Ammon's horn (tissue), 1 donor: ENCODE measurements around the gene OVCA2.
"Not testable (repeated sequence)": the region's sequence is repeated elsewhere in the genome, so short reads cannot be mapped to it uniquely, and the experiment has no call there.

Experiments
- DNase-seq: peaks from one replicate; pipeline ENCODE4 v3.0.0-alpha.2; 2016; ENCODE audit warnings: low spot score

The OVCA2 gene

DNA sequence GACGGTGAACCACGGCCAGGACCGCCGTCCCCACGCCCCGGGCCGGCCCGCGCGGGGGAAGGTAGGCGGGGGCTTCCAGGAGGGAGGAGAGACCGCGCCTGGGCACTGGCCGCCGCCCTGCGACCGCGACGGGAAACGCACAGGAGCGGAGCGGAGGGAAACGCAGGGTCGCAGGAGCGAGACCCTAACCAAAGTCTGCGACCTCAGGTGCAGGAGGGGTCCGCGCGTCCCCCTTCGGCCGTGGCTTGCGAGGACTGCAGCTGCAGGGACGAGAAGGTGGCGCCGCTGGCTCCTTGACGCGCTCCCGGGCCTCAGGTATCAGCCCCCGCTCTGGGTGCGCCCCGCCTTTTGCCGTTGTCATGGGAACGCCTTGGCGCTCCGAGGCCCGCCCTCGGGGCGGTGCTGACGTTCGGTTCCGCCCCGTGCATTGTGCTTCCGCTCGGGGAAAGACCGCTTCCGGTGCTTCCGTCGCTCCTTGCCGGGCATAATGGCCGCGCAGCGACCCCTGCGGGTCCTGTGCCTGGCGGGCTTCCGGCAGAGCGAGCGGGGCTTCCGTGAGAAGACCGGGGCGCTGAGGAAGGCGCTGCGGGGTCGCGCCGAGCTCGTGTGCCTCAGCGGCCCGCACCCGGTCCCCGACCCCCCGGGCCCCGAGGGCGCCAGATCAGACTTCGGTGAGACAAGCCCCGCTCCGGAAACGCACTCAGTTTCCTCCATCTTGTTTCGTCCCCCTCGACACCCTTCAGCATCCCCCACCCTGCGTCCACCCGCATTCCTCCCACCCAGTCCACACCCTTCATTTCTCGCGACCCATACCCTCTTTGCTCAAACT lies at the start of gene OVCA2:
TSS of gene OVCA2 (plus strand) at position 462 of the 829 bp plus-strand sequence. CDS start at position 488, 26 bp downstream.
- peak; percentile 97 for DNase-seq

DNA sequence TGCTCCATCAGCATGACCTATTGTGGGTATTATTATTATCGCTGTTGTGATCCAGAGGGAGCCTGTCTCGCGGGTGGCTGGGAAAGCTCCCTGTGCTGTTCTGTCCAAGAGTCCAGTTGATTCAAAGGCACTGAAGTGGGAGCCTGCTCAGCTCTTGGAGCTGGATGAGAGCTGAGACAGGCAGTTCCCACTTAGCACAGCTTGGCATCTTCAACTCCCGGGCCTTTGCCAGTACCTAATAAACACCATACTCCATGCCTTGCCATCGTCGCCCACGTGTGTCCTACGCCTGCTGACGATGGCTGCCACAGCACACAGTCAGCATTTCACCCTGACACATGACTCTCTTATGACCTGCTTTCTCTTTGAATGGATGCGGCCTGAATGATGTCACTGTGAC lies 49.3 kb upstream of the OVCA2 start:
- DNase-seq = peak; percentile 81

DNA sequence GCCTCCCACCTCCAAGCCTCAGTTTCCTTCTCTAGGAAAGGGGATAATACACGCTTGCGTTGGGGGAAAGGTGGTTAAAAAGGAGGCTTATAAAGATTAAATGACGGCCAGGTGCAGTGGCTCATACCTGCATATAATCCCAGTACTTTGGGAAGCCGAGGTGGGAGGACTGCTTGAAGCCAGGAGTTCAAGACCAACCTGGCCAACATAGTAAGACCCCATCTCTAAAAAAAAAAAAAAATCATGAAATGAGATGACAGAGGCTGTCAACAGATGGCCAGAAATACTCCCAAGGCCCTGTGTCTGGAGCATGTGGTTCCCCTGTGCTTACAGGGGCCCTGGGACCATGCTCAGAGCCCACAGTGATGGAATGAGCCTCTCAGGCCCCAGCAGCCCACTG lies 47.1 kb upstream of the OVCA2 start:
- no peak for DNase-seq

DNA sequence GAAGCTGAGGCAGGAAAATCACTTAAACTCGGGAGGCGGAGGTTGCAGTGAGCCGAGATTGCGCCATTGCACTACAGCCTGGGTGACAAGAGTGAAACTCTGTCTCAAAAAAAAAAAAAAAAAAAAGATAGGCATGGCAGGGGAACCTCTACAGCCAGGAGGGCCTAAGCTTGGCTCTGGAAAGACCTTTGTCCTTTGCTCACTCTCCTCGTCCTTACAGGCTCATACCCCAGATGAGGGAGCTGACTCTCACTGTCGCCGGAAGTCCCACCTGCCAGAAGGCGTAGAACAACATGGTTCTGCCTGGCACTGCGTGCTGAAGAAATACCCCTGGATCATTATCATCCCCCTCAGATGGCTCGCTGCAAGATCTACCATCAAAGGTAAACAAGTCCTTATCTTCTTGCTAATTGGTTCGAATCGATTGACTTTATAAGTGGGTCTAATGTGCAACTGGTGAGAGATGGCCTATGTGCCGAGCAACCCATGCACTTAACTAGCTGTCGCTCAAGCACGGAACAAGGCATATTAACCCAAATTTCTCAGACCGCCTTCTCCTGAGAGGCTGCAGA lies 46.4 kb upstream of the OVCA2 start:
- DNase-seq = no peak

DNA sequence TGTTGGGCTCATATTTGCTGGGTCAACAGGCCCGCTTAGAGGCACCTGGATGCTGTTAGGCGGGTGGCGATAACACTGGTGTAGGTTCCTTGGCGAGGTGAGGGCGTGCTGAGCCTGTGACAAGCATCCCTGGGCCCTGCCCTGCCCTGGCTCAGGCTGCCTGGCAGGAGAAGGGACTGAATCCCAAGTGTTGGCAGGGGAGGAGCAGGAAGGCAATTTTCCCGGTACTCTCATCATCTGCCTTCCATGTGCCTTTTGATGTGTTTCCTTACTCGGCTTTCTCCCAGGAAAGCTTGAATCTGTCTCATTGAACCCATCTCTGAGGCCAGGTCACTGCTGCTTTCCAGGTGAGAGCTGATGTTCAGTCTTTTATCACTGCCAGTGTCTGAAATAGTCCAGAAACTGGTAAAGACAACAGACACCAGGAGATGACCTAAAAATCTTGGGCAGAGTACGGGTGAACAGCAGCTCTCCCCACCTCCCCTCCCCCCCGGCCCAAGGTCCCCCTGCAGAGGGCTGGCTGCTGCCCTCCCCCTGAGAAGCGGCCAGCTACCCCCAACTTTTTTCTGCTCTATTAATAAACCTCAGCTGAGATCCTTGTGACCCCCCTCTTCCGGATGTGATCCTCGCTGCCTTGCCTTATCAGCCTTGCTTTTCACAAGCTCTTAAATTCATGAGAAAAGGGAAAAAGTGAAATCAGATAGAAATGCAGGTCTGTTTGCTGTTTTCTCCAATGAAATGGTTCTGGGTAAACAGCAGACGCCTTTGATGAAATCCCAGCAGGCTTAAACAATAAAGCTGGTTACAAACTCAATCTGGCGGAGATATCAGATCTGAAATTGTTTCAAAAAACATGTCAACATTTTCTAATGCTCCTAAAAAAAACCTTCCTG lies 45.7 kb upstream of the OVCA2 start:
- no peak for DNase-seq

DNA sequence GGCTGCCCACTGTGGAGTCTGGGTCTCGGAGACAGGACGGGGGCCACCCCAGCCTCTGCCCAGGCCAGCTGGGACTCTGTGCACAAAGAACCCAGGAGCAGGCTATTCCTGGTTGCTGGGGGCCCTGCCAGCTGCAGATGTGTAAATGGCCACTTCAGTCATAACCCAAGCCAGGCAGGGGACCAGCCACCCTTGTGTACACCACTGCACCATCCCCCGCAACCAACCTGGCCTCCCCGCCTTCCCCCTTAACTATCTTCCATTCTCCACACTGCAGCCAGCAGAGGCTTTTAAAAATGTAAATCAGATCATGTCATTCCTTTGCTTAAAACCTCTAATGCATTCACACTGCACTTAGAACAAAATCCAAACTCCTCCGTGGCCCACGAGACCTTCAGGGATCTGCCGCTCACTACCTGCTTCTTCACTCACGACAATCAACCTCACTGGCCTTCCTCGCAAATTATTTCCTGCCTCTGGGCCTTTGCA lies 45.0 kb upstream of the OVCA2 start:
- DNase-seq = no peak

DNA sequence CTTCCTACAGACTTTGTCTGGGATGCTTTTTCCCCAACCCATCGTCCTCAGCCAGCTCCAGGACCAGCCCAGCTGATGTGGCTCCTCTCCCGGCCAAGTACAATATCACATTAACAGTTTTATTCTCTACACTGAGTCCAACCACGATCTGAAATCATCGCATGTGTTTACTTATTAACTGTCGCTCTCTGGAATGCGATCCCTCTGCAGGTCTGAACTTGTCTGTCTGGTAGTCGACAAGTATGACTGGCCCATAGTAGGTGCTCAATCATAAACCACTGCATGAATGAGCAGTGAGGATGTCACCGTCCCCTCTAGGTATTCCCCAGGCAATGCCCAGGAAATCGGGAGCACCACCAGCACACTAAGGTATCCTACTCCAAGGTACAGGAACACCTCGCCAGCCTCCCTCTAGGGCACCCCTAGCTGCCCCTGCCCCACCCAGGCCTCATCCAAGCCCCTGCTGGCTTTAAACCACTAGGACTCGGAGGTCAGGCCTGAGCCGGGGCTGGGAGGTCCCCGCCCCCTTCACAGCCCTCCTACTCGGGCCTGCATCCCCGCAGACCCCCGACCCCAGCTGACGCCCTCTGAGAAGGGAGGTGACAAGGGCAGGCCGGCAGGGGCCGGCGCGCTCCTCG lies 44.4 kb upstream of the OVCA2 start:
- no peak for DNase-seq

DNA sequence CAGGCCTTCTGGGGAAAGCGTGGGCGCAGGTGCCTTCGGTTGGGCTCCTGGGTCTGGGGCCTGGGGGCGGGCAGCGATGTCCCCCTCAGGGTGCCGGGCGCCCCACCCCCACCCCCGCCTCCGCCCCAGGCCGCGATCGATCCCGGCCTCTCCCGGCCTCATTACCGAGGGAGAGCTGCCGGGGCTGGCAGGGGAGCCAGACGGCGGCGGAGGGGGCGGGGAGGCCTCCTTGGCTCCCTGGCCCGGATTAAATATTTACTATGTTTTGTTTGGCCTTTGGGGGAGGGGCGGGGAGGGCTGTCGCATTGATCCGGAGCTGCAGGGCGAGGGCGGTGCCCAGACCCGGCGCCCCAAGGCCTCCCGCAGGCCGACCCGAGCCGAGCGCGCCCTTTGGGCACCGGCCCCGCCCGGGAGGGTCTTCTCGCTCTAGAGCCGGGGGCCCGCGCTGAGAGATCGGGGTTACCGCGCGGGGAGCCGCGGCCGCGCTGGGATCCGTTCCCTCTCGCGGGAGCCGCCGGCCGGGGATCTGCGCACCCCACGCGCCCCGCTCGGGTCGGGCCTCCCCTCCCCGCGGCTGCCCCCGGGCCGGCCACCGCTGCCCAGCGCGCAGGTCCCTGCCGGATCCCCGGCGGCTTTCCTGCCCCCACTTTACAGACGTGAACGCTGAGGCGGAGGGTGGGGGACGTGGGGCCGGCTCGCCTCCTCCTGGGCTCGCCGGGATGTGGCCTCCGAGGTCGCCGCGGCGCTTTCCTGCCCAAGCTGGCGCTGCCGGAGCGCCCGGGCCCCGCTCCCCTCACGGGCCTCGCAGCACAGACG lies 43.7 kb upstream of the OVCA2 start:
- DNase-seq = no peak

DNA sequence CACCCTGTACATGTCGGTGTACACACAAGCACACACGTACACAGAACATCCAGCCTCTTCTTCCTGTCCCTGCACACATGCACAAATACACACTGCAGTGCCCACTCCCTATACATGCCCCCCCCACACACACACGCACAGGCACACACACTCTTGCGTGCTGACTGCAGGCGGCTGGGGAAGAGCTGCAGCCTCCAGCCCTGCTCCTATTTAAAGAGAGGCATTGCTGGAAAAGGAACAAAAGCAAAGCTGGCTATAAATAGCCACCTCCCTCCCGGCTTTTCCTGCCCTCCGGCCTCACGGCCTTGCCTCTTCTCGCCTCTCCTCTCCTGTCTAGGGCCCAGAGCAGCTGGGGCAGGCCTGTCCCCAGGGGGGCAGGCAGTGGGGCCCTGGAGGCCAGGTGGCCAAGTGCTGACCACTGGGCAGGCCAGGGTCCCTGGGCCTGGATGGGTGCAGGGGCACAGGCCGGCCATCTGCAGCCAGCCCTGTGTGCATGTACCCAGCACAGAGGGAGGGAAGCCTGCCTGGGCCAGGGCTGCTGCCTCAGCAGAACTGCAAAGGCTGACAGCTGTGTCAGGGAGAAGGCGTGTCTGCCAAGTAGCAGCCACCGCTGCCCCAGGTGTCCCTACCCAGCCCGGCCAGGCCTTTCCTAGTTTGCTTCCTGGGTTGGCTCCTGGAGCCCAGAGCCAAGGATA lies 42.1 kb upstream of the OVCA2 start:
- DNase-seq = peak; percentile 71

DNA sequence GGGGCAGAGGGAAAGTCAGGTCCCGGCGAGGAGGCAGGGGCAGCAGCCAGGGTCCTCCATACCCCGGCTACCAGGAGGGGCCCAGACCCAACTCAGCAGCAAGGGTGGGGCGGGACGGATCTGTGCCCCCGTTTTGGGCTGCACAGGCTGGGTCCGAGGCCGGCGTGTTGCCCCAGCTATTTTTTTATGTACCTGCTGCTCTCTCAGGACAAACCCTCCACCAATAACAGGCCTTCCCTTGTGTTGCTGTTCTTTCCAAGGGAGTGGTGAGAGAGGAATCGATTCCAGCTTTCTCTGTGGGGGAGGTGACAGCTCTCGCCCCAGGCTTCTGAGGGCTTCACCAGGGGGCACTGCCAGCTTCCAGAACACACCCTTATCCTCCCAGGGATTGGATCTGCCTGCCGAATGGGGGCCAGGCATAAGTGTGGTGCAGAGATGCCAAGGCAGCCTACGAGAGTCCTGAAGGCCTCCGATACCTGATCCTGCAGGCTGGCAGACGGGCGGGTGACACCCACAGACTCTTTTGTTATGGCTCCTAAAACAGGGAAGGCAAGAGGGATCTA lies 39.0 kb upstream of the OVCA2 start:
- DNase-seq = no peak

DNA sequence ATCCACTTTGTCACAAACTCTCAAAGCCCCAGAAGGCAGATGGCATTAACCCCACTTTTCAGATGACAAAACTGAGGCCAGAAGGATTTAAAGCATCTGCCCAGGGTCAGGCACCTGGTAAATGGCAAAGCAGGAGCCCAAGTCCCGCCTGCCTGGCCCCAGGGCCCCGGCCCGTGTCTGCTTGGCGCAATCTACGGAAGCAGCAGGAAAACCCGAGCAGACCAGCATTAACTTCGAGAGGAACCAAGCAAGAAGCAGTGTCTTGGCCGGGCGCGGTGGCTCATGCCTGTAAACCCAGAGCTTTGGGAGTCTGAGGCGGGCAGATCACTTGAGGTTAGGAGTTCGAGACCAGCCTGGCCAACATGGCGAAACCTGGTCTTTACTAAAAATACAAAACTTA lies 38.3 kb upstream of the OVCA2 start:
- no peak for DNase-seq

DNA sequence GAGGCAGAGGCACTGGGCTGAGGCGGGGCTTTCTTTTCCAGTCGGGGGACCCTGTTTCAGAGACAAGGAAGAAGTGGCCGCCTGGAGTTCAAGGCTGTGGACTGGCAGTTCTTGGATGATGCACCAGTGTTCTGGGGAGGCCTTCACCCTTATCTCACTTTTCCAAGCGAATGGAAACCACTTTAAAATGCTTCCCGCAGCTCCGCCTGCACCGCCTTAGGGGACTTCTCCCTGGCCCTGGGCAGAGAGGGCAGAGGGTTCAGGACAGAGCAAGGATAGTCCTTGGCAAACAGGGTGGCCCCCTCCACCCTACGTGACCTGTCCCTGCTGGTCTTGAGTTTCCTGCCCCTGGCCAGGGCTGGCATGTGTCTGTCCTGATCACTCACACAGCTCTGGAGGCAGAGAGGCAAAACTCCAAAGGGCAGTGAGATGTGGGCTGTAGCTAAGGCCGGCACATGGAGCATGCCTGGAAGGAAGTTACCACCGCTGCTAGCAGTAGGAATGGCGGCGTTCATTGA lies 37.3 kb upstream of the OVCA2 start:
- no peak for DNase-seq

DNA sequence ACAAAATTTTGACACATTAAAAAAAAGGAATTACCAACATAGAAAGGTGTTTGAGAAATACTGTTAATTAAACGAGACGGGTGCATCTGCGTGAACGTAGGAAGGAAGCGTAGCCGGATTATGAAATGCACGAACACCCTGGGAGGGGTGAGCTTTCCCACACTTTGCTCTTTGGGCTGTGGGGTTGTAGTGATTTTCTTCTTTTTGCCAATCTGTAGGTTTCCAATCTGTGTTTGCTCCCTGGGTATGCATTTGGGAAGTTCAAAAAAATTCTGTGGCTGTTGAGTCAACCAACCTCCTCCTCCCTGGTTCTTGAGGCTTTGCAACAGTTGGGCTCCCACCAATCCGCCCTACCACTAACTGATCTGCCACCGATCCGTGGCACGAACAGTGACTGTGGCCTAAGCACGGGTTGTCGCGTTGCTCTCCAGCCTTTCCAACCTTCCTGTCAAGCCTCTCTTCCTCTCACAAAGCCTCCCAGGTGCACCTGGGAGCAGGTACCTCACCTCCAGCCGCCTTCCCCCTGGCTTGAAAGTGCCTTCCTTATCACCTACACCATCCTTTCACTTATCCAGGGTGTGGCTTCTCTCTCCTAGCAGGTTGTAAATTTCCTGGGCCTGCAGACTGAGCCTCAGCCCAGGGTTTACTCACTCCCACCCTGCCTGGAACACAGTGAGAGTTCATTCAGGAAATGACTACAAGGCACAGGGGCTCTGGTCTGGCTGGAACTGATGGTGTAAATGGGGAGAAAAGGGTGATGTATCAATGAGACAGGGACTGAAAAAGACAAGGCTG lies 33.3 kb upstream of the OVCA2 start:
- DNase-seq = no peak

DNA sequence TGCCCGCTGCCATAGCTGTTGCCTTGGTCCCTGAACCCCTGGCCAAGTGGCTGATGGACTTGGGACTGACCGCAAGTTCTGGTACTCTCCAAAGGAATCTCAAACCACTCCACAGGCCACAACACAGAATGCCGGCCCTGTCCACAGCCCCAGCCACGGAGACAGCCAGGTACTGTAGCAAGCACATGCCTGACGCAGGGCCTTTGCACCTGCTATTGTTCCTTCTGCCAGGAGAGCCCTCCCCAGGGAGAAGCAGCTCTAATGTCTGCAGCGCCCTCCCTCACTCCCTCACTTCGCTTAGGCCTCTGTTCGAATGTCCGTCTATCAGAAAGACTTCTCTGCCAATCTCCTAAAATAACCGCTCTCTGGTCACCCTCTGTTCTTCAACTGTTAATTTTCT lies 32.1 kb upstream of the OVCA2 start:
- no peak for DNase-seq

DNA sequence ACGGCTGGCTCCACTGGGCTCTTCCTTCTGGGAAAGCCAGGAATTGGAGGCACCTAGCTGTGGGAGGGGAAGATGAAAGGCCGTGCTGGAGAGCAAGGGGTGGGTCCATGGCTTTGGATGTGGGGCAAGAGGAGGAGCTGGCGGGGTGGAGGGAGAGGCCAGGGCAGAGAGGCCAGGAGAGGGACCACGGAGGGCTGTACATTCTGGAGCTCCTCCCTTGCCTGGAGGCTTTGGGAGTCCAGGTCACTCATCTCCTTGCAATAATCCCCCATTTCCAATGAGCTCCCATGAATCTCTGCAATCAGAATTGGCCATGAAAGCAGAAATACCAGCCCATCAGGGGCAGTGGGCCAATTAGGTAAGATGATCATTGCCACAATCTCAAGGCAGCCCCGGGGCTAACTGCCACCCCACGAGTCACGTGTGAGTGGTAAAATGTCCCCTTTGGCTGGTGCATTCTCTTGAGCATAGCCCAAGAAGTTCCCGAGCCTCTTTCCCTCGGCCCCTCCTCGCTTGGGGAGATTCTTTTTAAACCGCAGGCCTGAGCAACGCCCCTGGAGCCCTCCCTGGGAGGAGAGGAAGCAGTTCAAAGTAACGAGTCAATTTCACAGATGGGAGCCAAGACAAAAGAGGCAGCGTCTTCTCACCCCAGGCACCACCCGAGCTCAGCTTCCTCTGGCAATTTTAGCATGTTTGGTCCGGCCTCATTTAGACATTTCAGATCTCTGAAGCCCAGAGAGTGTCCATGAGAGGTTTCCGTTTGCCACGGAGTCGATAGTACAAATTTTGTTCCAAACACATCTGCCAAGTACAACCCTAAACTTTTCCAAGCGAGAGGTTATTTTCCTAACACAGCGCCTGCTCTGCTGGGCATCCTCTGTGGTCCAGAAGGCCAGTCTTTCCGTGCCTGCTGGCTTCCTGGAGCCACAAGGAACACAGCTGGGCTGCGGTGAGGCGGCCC lies 30.1 kb upstream of the OVCA2 start:
- DNase-seq = no peak

DNA sequence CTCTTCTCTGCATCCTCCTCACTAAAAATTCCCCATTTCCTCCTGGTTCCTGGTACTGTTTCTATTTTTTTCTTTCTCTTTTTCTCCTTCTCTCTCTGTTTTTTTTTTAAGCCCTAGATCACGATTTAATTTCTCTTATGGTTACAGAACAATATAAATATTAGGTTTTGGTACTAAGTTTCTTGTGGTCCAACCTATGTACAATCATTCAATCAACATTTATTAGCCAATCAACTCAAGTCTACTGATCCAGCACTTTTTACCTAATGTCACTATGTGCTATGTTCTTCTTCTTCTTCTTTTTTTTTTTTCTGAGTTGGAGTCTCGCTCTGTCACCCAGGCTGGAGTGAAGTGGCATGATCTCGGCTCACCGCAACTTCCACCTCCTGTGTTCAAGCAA lies 29.3 kb upstream of the OVCA2 start:
- no peak for DNase-seq

DNA sequence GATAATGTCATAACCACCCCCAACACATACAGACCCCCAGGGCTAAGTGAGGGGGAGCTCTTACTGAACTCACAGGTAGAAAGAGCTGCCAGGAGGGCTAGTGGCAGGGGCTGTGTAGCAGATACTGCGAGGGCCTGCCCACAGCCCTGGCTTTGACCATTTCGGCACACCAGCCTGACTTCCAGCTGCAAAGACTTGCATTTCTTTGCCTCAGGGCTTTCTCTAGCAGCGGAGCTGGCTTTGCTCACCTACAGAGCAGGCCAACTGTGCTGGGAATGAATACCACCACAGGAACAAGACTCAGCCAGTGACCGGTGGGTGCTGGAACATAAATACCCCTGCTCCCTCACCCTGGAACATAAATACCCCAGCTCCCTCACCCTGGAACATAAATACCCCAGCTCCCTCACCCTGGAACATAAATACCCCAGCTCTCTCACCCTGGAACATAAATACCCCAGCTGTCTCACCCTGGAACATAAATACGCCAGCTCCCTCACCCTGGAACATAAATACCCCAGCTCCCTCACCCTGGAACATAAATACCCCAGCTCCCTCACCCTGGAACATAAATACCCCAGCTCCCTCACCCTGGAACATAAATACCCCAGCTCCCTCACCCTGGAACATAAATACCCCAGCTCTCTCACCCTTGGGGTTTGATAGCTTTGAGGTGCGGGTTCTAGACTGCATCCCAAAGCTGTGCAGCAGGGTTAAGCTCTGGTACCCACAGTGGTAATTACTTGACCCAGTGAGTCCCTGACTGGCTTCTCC lies 28.4 kb upstream of the OVCA2 start:
- DNase-seq = not testable (repeated sequence)
